DMS79 treated with DMSO at 0.1 percent for 48 hours (cell line): ENCODE results near the gene TBCK.

ENCODE experiments used
- DNase-seq: peaks from one replicate; lab custom pipeline; 2025; lab: John Stamatoyannopoulos, UW

Gene TBCK

DNA sequence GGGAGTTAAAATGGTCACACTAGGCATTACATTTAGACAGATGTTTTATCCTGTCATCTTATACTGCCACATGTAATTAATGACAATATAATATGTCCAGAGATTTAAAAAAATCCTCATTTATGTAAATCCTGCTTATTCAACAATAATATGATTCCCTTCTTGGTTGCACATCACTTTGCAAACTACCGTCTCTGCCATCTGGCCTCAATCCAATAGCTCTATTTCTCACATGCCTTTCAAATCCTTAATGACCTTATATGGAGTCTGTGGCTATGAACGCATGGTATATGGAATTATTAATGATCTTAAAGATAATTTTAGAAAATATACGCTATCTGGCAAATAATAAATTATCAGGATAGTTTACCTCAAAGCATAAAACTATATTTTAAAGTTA lies 276.2 kb downstream of the TBCK start:
- DNase-seq: no peak

DNA sequence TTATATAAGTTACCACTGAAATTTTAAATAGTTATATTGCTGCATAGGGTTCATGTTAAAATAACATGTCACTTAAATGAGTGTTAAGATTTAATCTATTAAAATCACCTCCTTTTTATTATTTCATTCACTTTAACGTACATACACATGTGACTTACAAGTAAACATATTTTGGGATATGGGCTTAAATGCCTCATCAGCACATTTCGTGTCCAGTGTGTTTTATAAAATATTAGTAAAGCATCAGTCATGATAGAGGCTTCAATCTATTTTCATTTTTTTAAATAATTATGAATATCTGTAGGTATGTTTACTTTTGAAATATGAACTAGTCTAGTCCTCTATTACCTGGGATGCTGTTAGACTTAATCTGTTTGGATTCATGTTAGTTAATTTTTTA lies 277.1 kb downstream of the TBCK start:
- DNase-seq: no peak

DNA sequence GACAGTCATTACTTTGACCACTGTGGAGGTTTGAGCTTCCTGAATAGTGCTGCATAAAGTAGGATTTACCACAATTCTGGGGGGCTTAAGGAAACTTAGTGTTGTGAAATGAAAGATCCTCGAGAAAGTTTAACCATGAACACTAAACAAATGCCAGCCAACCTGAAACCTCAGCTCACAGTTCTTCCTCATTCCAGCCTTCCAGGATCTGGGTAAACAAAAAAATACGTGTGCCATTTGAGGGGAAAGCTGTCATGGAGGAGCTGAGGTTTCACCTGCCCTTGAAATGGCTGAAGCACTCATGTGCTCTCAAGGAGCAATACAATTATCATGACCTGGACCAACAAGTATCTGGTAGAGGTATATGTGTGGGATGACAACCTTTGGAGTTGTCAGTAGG lies 278.0 kb downstream of the TBCK start:
- no peak for DNase-seq

DNA sequence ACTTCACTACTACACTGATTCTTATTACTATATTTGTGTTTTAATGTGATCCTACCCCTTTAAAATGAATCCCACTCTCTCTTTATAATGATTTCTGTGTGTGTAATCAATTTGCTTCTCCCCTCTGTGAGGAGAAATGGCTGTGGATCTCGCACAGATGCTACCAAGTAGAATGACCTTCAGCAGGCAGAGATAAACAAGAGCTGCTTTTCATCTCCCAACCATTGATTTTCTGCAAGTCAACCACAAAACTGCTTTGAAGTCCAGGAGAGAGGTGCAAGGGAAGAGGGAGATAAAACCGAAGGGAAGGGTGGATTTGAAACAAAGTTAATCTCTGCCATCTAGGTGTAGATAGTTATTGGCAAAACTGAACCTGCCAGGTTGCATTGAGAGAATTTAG lies 279.2 kb downstream of the TBCK start:
- no peak for DNase-seq

DNA sequence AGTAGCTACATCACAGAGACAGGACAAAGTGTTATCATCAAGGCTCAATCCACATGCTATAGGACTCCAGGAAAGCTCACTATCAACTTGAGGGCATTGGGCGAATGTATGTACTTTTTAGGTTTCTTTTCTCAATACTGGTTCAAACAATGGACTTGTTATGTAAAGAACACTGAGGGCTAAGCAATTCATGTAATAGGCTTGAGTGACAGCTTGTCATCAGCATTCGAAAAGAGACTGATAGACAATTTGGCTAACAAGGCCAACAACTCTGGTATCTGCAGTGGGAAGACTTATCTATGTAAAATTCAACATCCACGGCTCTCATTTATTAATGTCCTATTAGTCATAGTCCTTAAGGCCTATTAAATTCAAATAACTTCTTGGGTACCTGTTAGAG lies 279.7 kb downstream of the TBCK start:
- no peak for DNase-seq

DNA sequence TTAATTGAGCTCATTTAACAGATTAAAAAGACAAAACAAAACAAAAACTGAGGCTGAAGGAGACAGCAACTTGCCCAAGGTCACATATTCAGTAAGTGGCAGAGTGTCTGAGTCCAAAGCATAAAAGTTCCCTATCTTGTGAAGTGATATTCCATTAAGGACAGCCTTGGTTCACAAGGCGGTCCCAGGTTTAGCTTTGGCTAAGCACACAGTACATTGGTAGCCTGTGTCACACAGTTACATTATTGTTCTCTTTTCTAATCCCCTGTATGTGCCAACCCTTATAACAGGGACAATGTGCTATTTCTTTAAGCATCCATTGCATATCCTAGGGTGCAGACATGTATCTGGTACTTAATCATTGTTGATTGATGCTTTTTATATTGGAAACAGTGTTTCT lies 280.8 kb downstream of the TBCK start:
- no peak for DNase-seq

DNA sequence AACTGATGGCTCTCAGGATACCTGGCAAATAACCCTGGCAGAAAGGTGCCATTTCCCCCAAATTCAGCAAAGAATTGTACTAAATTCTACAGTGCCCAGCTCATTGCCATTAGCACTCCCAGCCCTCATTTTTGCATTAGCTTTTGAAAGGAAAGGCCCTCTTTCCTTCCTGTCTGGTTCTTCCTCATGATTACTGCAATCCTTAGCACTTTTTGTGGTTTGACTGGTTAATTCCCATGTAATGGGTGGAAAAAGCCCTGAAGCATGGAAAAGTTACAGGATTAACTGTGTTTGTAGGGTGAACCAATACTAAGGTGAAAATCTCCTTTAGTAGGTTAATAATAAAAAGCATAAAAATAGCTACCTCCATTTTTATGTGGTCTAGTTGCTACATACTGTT lies 281.3 kb downstream of the TBCK start:
- DNase-seq: no peak

DNA sequence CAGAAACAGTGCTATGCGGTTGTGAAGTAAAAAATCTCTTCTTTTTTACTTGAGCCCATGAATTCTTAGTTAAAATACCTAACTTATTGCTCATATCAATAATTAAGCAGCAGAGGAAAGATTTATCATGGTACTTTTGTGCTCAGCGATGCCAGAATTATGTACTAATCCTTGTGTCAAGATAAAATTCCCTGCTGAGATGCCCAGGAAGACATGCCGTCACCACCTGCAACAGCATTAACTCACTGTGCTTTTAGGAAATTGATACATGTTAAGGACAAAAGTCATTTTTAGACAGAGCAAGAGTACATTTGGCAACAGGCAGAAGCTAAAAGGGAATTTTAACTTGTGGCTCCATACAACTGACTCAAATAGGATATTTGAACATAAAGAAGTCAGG lies 281.8 kb downstream of the TBCK start:
- no peak for DNase-seq

DNA sequence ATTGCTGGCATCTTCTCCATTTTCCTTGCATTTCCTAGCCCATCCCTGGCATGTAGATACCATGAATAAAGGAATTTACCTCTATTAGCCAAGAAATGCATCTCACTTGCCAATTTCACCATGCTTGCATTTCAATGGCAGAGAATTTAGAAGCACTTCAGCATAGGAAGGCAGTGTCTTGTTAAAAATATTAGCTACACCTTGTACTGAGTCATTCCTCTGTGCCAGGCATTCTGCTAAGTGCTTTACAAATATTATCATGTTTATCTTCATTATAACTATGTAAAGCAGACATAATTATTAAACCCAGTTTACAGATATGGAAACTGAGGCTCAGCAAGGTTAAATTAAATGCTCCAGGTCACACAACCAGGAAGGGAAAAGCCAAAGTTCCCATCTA lies 282.5 kb downstream of the TBCK start:
- DNase-seq: no peak

DNA sequence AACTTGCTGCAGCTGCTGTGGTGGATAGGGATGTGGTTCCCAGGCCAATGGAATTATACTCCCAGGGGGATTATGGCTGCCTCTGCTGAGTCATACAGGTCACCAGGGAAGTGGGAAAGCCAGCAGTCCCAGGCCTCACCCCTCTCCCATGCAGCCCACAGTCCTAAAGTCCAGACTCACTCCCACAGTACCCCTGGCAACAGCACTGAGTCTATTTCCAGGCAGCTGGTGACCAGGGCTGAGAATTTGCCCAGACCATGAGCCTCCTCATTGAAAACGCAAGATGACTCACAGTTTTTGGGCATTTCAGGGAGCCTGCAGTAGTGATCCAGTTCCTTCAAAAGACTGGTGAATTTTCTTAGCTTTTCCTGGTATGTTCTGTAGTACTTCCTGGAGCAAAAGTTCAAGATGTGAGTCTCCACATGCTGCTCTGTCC lies 283.1 kb downstream of the TBCK start:
- no peak for DNase-seq

DNA sequence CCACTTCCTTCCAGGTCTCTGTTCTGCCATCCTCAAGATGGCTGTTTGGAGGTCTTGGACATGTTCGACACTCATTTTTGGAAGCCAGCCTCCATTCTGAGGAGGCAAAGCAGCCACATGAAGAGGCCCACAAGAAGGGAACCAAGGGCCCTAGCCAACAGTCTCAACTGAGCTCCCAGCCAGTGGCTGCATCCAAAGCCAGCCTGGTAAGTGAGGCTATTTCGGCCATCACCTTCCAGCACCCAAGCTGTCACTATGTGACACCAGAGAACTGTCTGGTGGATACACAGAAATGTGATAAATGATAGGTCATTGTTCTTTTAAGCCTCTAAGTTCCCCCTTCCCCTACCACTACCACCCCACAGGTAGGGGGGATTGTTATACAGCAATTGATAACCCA lies 293.6 kb downstream of the TBCK start:
- no peak for DNase-seq

DNA sequence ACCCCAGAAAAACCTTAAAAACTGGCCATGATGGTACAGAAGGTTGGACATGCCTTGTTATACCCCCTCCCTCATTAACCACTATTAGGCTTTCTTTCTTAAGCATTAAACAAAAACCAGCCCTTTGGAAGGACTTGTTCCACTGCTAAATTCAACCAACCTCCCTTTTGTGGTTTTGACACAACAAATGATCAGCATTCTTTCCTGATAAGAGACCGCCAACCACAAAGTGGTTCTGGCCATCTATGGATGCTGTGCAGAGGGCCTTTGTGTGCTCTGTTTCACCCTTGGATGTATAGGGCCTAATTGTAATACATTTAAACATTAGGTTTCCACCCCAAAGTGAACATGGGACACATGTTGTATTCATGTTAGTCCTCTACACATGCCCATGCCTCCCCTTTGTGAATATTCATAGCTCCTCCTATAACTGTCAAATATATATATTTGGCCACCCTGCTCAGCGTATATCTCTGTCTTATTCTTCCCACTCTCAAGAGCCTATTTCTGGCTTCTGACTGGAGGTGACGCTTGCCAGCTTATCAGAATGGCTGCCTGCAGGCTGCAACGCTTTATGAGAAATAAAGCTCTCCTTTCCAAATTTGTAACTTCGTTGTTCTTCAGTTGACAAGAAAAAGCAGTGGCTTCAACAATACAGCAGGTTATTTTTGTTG lies 294.1 kb downstream of the TBCK start:
- DNase-seq: no peak

DNA sequence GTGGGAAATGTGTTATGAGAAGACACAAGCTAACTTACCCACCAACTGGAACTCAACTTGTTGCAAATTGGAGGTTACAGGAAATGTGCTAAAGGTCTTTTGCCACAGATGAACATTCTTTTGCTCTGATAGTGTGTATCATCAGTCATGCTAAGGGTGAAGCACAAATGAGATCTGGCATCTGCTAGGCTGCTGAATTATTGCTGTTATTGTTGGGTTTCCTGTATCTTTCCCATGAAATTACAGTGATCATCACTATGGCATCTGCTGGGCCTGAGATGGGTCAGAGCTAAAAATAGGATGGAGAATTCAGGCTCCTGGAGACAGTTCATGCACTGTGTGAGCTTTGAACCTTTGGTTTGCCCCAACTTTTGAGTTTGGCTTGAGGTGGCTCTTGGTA lies 296.2 kb downstream of the TBCK start:
- DNase-seq: no peak

DNA sequence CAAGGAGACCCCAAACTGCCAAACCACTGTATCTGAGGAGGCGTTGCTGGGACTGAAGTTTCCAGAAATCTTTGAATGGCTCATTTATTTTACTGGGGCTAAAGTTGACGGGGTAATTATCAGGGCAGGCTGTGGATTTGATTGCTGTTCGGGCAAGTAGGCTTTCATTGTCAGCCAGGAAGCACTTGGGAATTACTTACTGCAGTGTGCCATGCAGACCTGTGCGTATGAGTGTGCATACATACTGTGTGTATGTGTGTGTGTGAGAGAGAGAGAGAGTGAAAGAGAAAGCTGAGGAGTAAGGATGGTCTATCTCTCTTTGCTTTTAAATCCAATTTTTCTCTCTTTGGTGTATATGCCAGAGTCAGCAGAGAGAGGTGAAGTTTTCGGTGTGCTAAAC lies 298.0 kb downstream of the TBCK start:
- DNase-seq: peak; percentile 47

DNA sequence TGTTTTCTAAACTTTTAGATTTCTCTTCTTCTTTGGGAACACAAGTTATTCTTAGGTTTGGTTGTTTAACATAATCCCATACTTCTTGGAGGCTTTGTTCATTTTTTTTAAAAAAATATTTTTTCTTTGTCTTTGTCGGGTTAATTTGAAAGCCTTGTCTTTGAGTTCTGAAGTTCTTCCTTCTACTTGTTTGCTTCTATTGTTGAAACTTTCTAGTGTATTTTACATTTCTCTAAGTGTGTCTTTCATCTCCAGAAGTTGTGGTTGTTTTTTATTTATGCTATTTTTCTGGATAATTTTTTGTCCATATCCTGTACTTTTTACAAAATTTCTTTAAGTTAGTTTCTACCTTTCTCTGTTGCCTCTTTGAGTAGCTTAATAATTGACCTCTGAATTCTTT lies 304.6 kb downstream of the TBCK start:
- no peak for DNase-seq

DNA sequence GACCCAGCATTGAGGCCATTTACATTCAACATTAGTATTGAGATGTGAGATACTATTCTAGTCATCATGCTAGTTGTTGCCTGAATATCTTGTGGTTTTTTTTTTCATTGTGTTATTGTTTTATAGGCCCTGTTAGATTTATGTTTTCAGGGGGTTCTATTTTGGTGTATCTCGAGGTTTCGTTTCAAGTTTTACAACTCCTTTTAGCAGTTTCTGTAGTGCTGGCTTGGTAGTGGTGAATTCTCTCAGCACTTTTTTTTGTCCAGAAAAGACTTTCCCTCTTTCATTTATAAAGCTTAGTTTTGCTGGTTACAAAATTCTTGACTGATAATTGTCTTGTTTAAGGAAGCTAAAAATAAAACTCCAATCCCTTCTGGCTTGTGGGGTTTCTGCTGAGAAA lies 305.2 kb downstream of the TBCK start:
- no peak for DNase-seq

DNA sequence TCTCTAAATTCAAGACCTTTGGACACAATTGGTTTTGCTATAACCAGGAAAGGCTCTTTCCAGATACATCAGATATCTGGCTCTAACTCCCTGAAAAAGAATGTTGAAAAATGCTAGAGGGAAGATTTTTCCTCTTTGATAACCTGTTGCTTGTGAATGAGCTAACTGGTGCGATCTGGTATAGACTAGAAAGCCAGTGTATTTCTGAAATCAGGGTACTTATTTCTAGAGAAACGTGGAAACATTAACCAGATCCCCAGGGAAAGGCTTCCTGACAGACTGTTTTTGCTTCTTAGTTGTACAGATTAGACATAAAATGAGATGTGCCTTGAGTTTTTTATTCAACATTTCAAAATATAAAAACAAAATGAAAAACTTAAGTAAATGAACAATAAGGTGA lies 313.0 kb downstream of the TBCK start:
- no peak for DNase-seq

DNA sequence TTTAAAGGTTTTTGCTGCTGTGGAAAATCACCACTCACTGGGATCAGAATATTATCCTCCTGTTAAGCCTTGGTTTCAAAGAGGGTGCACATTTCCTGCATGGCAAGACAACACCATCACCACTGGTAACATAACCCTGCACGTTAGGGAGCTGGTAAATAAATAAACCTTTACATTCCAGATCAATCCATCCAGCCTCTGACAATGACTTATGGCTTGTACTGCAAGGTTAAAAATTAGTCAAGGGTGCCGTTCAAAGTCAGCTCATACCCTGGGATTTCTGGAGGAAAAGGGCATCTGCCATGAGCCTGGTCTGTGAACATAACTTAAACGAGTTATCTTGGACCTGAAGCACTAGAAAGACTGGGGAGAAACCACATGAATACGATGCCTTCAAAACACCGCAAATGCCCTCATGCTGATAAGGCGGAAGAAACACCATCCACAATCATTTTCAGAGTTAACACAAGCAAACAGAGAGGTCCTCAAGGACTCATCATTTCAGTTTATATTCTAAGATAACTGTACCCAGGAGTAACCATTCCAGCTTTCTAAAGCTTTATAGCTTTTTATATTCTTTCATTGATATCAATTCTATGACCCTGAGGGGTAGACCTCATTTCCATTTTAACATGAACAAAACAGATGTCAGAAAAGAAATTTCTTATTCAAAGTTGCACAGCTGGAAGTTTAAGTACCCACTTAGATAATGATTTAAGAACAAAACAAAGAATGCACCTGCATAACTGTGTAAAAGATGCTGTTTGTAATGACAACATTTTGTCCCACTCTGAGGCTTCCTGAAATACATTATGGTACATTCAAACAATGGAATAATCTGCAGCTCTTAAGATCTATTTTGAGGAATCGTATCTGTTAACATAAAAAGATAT lies 317.6 kb downstream of the TBCK start:
- no peak for DNase-seq

DNA sequence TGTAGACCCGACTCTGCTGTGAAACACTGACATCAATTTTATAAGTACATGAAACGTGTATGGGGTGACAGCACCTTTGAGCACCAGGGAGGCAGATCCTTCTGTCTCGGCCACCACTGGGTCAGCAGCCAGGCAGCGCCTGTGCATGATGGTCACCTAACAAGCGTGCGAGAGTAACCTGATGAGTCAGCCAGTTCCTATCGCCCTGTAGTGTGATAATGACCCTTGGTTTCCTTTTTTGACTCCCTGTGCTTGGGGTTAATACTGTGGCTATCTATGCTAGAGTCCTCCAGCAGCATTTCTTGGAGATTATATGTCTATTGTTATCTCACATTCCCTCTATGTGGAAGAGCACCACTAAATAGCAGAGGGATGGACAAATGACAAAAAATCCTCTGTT lies 319.2 kb downstream of the TBCK start:
- DNase-seq: no peak

DNA sequence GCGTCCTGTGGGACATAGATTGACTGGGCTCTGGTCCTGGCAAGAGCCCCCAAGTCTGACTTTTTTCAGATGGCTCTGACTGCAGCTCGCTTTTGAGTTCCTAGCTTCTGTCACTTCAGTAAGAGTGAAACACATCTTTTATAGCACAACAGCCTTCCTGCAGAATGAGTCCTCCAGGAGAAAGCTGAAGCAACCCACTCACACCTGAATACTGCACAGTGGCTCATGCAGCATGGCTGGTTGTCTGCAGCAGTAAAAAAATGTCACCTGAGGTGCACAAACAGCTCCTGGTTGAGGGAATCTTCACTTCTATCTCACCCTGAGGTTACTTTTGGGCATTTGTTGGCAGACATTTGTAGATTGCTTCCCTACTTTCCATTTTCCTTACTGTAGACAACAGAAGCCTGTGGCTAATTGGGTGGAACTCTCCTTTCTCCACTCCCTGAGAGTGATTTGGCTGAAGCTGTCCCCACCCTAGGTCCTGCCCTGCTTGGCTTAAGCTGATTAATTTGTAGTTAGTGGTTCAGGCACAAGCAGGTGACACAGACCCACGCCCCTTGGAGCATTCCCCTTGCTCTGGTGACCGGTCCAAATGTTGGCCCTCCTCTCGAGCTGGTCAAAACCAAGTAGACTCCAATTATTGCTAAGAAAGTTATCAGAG lies 321.0 kb downstream of the TBCK start:
- no peak for DNase-seq

DNA sequence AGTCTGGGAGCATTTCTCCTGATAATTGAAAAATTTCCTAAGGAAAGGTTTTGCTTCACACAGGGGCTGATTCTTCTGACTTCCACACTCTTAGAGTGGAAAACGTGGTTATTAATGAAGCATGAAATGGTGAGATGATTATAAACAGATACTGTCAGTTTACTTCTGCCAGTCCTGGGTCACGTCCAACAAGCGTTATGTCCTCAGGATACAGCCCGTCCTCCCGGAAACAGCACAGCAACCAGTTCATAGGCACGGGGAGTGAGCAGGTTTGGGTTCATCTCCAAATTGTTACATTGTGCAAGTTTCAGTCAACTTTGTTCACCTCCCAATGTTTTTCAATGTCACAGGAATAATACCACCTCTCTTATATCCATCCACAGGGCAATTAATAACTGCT lies 321.9 kb downstream of the TBCK start:
- no peak for DNase-seq

DNA sequence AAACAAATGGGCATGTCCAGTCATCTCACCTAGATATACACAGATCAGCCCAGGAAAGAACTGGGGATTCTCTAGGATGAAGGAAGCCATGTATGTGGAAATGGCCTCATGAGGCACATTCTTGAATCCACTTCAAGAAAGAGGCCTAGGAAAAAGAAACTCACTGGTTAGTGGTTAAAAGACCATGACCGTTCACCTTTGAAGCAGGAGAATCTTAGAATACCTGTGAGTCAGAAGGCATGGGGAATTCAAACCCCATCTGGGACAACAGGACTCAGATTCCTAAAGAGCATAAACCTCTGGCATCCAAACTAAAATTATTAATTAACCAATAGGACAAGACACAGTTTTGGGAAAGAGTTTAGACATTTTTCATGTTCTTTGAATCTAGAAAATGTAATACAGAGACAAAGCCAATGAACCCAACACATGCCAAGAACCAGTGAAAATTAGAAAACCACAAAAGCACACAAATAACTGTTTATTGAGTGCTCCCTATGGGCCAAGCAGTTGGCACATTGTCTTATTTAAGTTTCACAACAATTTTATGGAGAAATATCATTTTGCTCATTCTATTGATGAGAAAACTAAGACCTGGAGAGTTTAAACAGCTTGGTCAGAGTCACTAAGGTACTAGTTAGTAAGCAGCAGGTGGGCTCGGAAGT lies 323.2 kb downstream of the TBCK start:
- DNase-seq: no peak

DNA sequence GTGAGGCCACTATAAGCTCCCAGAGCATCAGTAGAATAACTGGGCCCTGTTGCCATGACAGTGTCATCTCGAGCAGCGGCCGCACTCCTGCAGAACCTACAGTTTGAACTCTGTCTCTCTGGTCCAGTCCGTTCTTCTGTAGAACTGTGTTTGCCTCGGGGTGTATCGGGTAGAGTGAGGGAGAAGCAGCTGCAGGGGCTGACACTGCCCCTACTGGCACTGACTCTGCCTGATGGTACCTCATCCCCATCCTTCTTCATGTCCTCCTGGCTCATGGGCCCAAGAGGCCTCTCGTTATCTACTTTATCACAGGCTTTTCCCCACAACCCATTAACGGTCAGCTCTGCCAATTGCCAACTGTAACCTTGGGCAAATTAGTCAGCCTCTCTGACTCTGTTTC lies 324.3 kb downstream of the TBCK start:
- no peak for DNase-seq
